ENCODE measurements around the gene MRGPRG. TPM values are rescaled to one million over a fixed set of nuclear protein-coding genes. Genes with fewer than 3 reads are reported as not detected.

Gene MRGPRG
- total and polyA plus RNA-seq, 5 donors = not detected

GRCh38 chr11:3225159-3225758, 6.6 kb upstream of the MRGPRG start:
- 78% methylated on average over 17 of the region's 17 CpGs for WGBS
- Histone ChIP-seq H3K9me3 (ENCODE audit: control insufficient read depth, low read length) (no peaks in the 10 kb centered on the region), H3K4me1 (ENCODE audit: control insufficient read depth, insufficient read depth, low read length) (no peaks in the 10 kb centered on the region), H3K27me3 (ENCODE audit: control insufficient read depth, insufficient read depth) (no peaks in the 10 kb centered on the region), H3K4me3 (ENCODE audit: low read length) (no peak overlapping the region), H3K27ac (ENCODE audit: low read length) (no peak overlapping the region)
- DNase-seq = peak in 2 of 3 donors; percentile 36 to 54
- ATAC-seq = no peak
- intact Hi-C loops (cut with DNase I) = no loop called here

GRCh38 chr11:3224401-3225057, 5.9 kb upstream of the MRGPRG start:
- ATAC-seq (no peak), DNase-seq (peak in 1 of 3 donors; percentile 44)
- WGBS = 71% methylated on average over 21 of the region's 21 CpGs
- intact Hi-C loops (cut with DNase I) = loop anchor here in 1 of 4 donors (5.0 kb wide), 1 partner anchor 112 kb away; no protein-coding TSS in a partner anchor
- H3K9me3 ChIP-seq (ENCODE audit: control insufficient read depth, low read length) = no peaks in the 10 kb centered on the region
- no peak overlapping the region for H3K27ac ChIP-seq (ENCODE audit: low read length)
- no peak overlapping the region for H3K4me3 ChIP-seq (ENCODE audit: low read length)
- H3K27me3 ChIP-seq (ENCODE audit: control insufficient read depth, insufficient read depth) = no peaks in the 10 kb centered on the region
- no peaks in the 10 kb centered on the region for H3K4me1 ChIP-seq (ENCODE audit: control insufficient read depth, insufficient read depth, low read length)

- H3K4me3 ChIP-seq (ENCODE audit: low read length) = no peak overlapping the region
- H3K9me3 ChIP-seq (ENCODE audit: control insufficient read depth, low read length) = no peaks in the 10 kb centered on the region
- DNase-seq (no peak), ATAC-seq (no peak)
- no peaks in the 10 kb centered on the region for H3K4me1 ChIP-seq (ENCODE audit: control insufficient read depth, insufficient read depth, low read length)
- intact Hi-C loops (cut with DNase I) = loop anchor here in 1 of 4 donors (5.0 kb wide), 1 partner anchor 112 kb away; no protein-coding TSS in a partner anchor
- WGBS = 57% methylated on average over 4 of the region's 4 CpGs
- H3K27ac ChIP-seq (ENCODE audit: low read length) = no peak overlapping the region
- H3K27me3 ChIP-seq (ENCODE audit: control insufficient read depth, insufficient read depth) = no peaks in the 10 kb centered on the region
Observed at GRCh38 chr11:3223932-3224381, 5.3 kb upstream of the MRGPRG start.

GRCh38 chr11:3222941-3223915, 4.6 kb upstream of the MRGPRG start:
- WGBS = 81% methylated on average over 36 of the region's 36 CpGs
- no peak for ATAC-seq
- intact Hi-C loops (cut with DNase I) = loop anchor here in 1 of 4 donors (5.0 kb wide), 1 partner anchor 111 kb away; no protein-coding TSS in a partner anchor
- Histone ChIP-seq H3K4me1 (ENCODE audit: control insufficient read depth, insufficient read depth, low read length) (no peaks in the 10 kb centered on the region), H3K27ac (ENCODE audit: low read length) (no peak overlapping the region), H3K9me3 (ENCODE audit: control insufficient read depth, low read length) (no peaks in the 10 kb centered on the region), H3K27me3 (ENCODE audit: control insufficient read depth, insufficient read depth) (no peaks in the 10 kb centered on the region), H3K4me3 (ENCODE audit: low read length) (no peak overlapping the region)
- DNase-seq = no peak

GRCh38 chr11:3222003-3222855, 3.6 kb upstream of the MRGPRG start:
- no peaks in the 10 kb centered on the region for H3K27me3 ChIP-seq (ENCODE audit: control insufficient read depth, insufficient read depth)
- no peaks in the 10 kb centered on the region for H3K9me3 ChIP-seq (ENCODE audit: control insufficient read depth, low read length)
- DNase-seq = peak in 1 of 3 donors; percentile 9
- H3K27ac ChIP-seq (ENCODE audit: low read length) = no peak overlapping the region
- WGBS = 79% methylated on average over 37 of the region's 37 CpGs
- no peak for ATAC-seq
- intact Hi-C loops (cut with DNase I) = loop anchor here in 1 of 4 donors (5.0 kb wide), 1 partner anchor 110 kb away; no protein-coding TSS in a partner anchor
- H3K4me3 ChIP-seq (ENCODE audit: low read length) = no peak overlapping the region
- H3K4me1 ChIP-seq (ENCODE audit: control insufficient read depth, insufficient read depth, low read length) = no peaks in the 10 kb centered on the region

GRCh38 chr11:3221408-3222002, 2.9 kb upstream of the MRGPRG start:
- DNase-seq = peak in 1 of 3 donors; percentile 7
- Histone ChIP-seq H3K27me3 (ENCODE audit: control insufficient read depth, insufficient read depth) (no peaks in the 10 kb centered on the region), H3K4me3 (ENCODE audit: low read length) (no peak overlapping the region), H3K9me3 (ENCODE audit: control insufficient read depth, low read length) (no peaks in the 10 kb centered on the region), H3K4me1 (ENCODE audit: control insufficient read depth, insufficient read depth, low read length) (no peaks in the 10 kb centered on the region), H3K27ac (ENCODE audit: low read length) (no peak overlapping the region)
- ATAC-seq = no peak
- intact Hi-C loops (cut with DNase I) = loop anchor here in 1 of 4 donors (5.0 kb wide), 1 partner anchor 109 kb away; no protein-coding TSS in a partner anchor
- 48% methylated on average over 27 of the region's 27 CpGs for WGBS

- no peak overlapping the region for H3K27ac ChIP-seq (ENCODE audit: low read length)
- peak in 2 of 3 donors; percentile 18 to 62 for DNase-seq
- H3K27me3 ChIP-seq (ENCODE audit: control insufficient read depth, insufficient read depth) = no peaks in the 10 kb centered on the region
- H3K4me1 ChIP-seq (ENCODE audit: control insufficient read depth, insufficient read depth, low read length) = no peaks in the 10 kb centered on the region
- no peaks in the 10 kb centered on the region for H3K9me3 ChIP-seq (ENCODE audit: control insufficient read depth, low read length)
- no peak for ATAC-seq
- intact Hi-C loops (cut with DNase I) = loop anchor here in 1 of 4 donors (5.0 kb wide), 1 partner anchor 108 kb away; no protein-coding TSS in a partner anchor
- no peak overlapping the region for H3K4me3 ChIP-seq (ENCODE audit: low read length)
- 50% methylated on average over 21 of the region's 21 CpGs for WGBS
Observed at GRCh38 chr11:3220521-3221407, 2.2 kb upstream of the MRGPRG start.

- Histone ChIP-seq H3K9me3 (ENCODE audit: control insufficient read depth, low read length) (no peaks in the 10 kb centered on the region), H3K27me3 (ENCODE audit: control insufficient read depth, insufficient read depth) (no peaks in the 10 kb centered on the region), H3K4me1 (ENCODE audit: control insufficient read depth, insufficient read depth, low read length) (no peaks in the 10 kb centered on the region), H3K4me3 (ENCODE audit: low read length) (no peak overlapping the region), H3K27ac (ENCODE audit: low read length) (no peak overlapping the region)
- intact Hi-C loops (cut with DNase I) = loop anchor here in 1 of 4 donors (5.0 kb wide), 1 partner anchor 108 kb away; no protein-coding TSS in a partner anchor
- ATAC-seq = no peak
- peak in 1 of 3 donors; percentile 6 for DNase-seq
- WGBS = 65% methylated on average over 11 of the region's 11 CpGs
Observed at GRCh38 chr11:3220101-3220500, 1.5 kb upstream of the MRGPRG start.

GRCh38 chr11:3219281-3219892, 774 bp upstream of the MRGPRG start:
- WGBS = 55% methylated on average over 14 of the region's 14 CpGs
- ATAC-seq = no peak
- no peaks in the 10 kb centered on the region for H3K4me1 ChIP-seq (ENCODE audit: control insufficient read depth, insufficient read depth, low read length)
- no peak overlapping the region for H3K4me3 ChIP-seq (ENCODE audit: low read length)
- H3K27ac ChIP-seq (ENCODE audit: low read length) = no peak overlapping the region
- intact Hi-C loops (cut with DNase I) = loop anchor here in 3 of 4 donors (5.0 to 10.0 kb wide), 3 partner anchors 115 to 185 kb away; no protein-coding TSS in a partner anchor
- H3K9me3 ChIP-seq (ENCODE audit: control insufficient read depth, low read length) = no peaks in the 10 kb centered on the region
- no peak for DNase-seq
- no peaks in the 10 kb centered on the region for H3K27me3 ChIP-seq (ENCODE audit: control insufficient read depth, insufficient read depth)
